HL-60 (cell line): ENCODE measurements around the gene TRIP13.

ENCODE experiments used
- CTCF ChIP-seq: IDR thresholded peaks from one replicate; pipeline ENCODE4 v1.5.1; 2011; ENCODE audit warnings: low read length, control low read depth, inconsistent platforms; ENCODE audit not compliant: insufficient read depth
- POLR2AphosphoS5 ChIP-seq: IDR thresholded peaks from 2 replicates; pipeline ENCODE4 v1.6.1; 2012; ENCODE audit warnings: low read depth

DNA sequence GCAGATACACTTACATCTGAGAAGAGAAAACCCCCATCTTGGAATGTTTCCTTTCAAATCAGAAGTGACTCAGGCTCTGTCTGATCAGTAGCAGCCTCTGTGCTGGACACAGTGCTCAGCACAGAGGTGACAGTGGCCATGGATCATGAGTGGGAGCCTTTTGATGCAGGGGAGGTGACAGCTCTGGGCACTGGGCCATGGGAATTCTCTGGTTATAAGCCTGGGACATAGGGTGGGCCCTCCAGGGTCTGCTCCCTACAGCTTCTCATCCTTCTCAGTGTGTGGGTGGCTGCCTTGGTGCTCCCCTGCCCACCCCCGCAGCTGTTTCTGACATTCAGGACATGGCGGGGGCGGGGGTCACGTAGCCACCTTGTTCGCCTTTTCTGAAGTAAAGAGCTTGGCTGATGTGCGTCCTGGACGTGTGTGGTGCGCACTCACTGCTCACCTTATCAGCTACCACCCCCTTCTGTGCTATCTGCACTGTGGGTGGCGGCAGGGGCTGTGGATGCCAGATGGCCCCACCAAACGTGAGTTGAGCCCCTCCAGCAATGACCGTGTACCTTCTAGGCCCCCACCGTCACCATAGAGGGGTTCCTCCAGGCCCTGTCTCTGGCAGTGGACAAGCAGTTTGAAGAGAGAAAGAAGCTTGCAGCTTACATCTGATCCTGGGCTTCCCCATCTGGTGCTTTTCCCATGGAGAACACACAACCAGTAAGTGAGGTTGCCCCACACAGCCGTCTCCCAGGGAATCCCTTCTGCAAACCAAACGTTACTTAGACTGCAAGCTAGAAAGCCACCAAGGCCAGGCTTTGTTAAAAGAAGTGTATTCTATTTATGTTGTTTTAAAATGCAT lies 24.0 kb downstream of the TRIP13 start:
- no peak for TF ChIP-seq POLR2AphosphoS5
- no peak for TF ChIP-seq CTCF
